Neural cell (in vitro differentiated cells): Measurements from ENCODE around the gene FAM163A.

Experiments used
- CTCF ChIP-seq: fragments of 450-650 bp; IDR thresholded peaks from 2 replicates; pipeline ENCODE4 v1.5.1; 2014; ENCODE audit warnings: antibody characterized with exemption, mild to moderate bottlenecking, moderate library complexity; ENCODE audit not compliant: poor library complexity, severe bottlenecking
- EP300 ChIP-seq: fragments of 450-650 bp; conservative IDR thresholded peaks from 2 replicates; pipeline ENCODE4 v1.6.1; 2014; ENCODE audit warnings: antibody characterized with exemption, mild to moderate bottlenecking, moderate library complexity; ENCODE audit not compliant: poor library complexity, severe bottlenecking

- TF ChIP-seq CTCF: no peak
- no peak for TF ChIP-seq EP300
These were observed 45.2 kb downstream of the FAM163A start for GRCh38 chr1:179788259-179788658.
